HL-60 (cell line): Measurements from ENCODE around the gene NEU3.
"Not testable (repeated sequence)": the region's sequence is repeated elsewhere in the genome, so short reads cannot be mapped to it uniquely, and the experiment has no call there.

Experiments used
- DNase-seq, 2 experiments: peaks; one replicate each; pipeline ENCODE4 v3.0.0-alpha.2; 2010 to 2020; ENCODE audit warnings: low read depth in 1 of 2, low spot score in 1 of 2
- H3K27ac ChIP-seq: fragments of 250-450 bp; sonication (Bioruptor Pico); replicated peaks from 2 replicates; pipeline ENCODE4 v1.5.1; 2020; ENCODE audit warnings: mild to moderate bottlenecking, moderate library complexity
- H3K27me3 ChIP-seq: fragments of 250-450 bp; sonication (Bioruptor Pico); 2 replicates; pipeline ENCODE4 v1.5.1; 2021; ENCODE audit warnings: mild to moderate bottlenecking, moderate library complexity; ENCODE audit not compliant: insufficient read depth, poor library complexity, severe bottlenecking
- H3K4me3 ChIP-seq: replicated peaks from 2 replicates; pipeline ENCODE4 v1.5.1; 2011; ENCODE audit warnings: mild to moderate bottlenecking, control low read depth, low read length; ENCODE audit not compliant: insufficient read depth
- CTCF ChIP-seq: IDR thresholded peaks from one replicate; pipeline ENCODE4 v1.5.1; 2011; ENCODE audit warnings: low read length, control low read depth, inconsistent platforms; ENCODE audit not compliant: insufficient read depth
- GABPA ChIP-seq: IDR thresholded peaks from 2 replicates; pipeline ENCODE4 v1.6.1; 2012; ENCODE audit warnings: low read depth
- POLR2AphosphoS5 ChIP-seq: IDR thresholded peaks from 2 replicates; pipeline ENCODE4 v1.6.1; 2012; ENCODE audit warnings: low read depth
- REST ChIP-seq: IDR thresholded peaks from 2 replicates; pipeline ENCODE4 v1.6.1; 2012; ENCODE audit warnings: low read depth; ENCODE audit not compliant: insufficient replicate concordance
- SPI1 ChIP-seq: IDR thresholded peaks from 2 replicates; pipeline ENCODE4 v1.6.1; 2012; ENCODE audit warnings: low read depth, mild to moderate bottlenecking, borderline replicate concordance

The NEU3 gene

GRCh38 chr11:75011872-75012271 lies 23.1 kb downstream of the NEU3 start:
- Histone ChIP-seq H3K27ac (no peak overlapping the region), H3K4me3 (no peak overlapping the region), H3K27me3 (no peaks in the 10 kb centered on the region)
- TF ChIP-seq POLR2AphosphoS5 (no peak), SPI1 (no peak)
- DNase-seq = no peak

- H3K27me3 ChIP-seq = no peaks in the 10 kb centered on the region
- TF ChIP-seq REST (no peak), CTCF (no peak), SPI1 (no peak), POLR2AphosphoS5 (no peak), GABPA (no peak)
- DNase-seq = no peak
- H3K27ac ChIP-seq = no peak overlapping the region
- H3K4me3 ChIP-seq = no peak overlapping the region
These were observed 24.3 kb downstream of the NEU3 start for GRCh38 chr11:75013051-75013450.

GRCh38 chr11:75014129-75014528 lies 25.4 kb downstream of the NEU3 start:
- H3K27me3 ChIP-seq = no peaks in the 10 kb centered on the region
- H3K27ac ChIP-seq = no peak overlapping the region
- no peak for DNase-seq
- TF ChIP-seq GABPA (no peak), CTCF (no peak), POLR2AphosphoS5 (no peak)
- H3K4me3 ChIP-seq = no peak overlapping the region

GRCh38 chr11:75019200-75019599 lies 30.5 kb downstream of the NEU3 start:
- H3K4me3 ChIP-seq, H3K27ac ChIP-seq, DNase-seq, H3K27me3 ChIP-seq: not testable (repeated sequence)

GRCh38 chr11:75020328-75020727 lies 31.6 kb downstream of the NEU3 start:
- not testable (repeated sequence) for H3K27me3 ChIP-seq, H3K27ac ChIP-seq, DNase-seq, H3K4me3 ChIP-seq

GRCh38 chr11:75022296-75022695 lies 33.6 kb downstream of the NEU3 start:
- Histone ChIP-seq H3K27ac (no peak overlapping the region), H3K27me3 (no peaks in the 10 kb centered on the region), H3K4me3 (no peak overlapping the region)
- TF ChIP-seq POLR2AphosphoS5 (no peak), SPI1 (no peak), CTCF (no peak), REST (no peak), GABPA (no peak)
- DNase-seq = no peak
